SH-SY5Y (cell line): Measurements from ENCODE around the gene SPTBN4.

Source experiments
- GATA2 ChIP-seq: IDR thresholded peaks from 2 replicates; pipeline ENCODE4 v1.6.1; 2011; ENCODE audit warnings: mild to moderate bottlenecking, low read depth, low read length
- GATA3 ChIP-seq: IDR thresholded peaks from 2 replicates; pipeline ENCODE4 v1.6.1; 2011; ENCODE audit warnings: low read depth, mild to moderate bottlenecking, low read length, moderate library complexity

Gene SPTBN4

GRCh38 chr19:40623403-40624251 is 156.8 kb downstream of the SPTBN4 start:
- TF ChIP-seq GATA3 = no peak
- no peak for TF ChIP-seq GATA2

- no peak; the same call in 1 of the 2 replicates for TF ChIP-seq GATA2
- TF ChIP-seq GATA3 = no peak
These were observed 158.8 kb downstream of the SPTBN4 start for GRCh38 chr19:40625406-40626120.
